GM12892 (cell line): ENCODE results near the gene AMBP.

Experiments
- POLR2A ChIP-seq: IDR thresholded peaks from 2 replicates; pipeline ENCODE4 v1.6.1; 2011; ENCODE audit warnings: low read depth, low read length, control low read depth
- TAF1 ChIP-seq: IDR thresholded peaks from 2 replicates; pipeline ENCODE4 v1.6.1; 2011; ENCODE audit warnings: low read depth, mild to moderate bottlenecking, control low read depth, low read length, borderline replicate concordance

DNA sequence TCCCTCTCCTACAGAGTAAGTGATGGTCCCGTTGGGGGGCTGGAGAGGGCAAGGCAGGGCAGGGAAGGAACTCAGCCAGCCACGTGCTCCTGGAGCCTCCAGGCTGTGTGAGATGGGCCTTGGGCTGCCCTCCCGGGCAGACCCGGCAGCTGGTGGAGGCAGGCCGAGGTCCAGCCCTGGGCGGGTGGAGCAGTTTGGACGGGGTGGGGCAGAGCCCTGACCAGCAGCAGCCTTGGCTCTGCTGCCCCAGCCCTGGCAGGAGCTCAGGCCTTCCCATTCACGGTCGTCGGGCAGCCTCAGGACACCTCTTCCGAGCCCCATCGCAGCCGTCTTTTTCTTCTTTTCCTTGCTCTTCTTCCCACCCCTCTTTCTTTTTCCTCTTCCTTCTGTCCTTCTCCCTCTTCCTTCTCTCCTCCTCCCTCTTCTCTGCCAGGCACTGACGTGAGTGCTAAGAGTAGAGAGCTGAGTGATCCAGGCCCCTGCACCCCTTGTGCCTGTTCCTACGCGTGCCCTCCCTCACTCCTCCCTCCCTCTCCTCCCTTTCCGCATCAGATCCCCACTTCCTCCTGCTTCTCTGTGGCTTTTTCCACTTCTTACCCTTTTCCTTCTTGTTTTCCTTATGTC lies 42.8 kb downstream of the AMBP start:
- TF ChIP-seq TAF1 (no peak), POLR2A (no peak)
